T-helper 1 cell (primary cell): ENCODE data around the gene WBP2.
"Not testable (repeated sequence)": the region's sequence is repeated elsewhere in the genome, so short reads cannot be mapped to it uniquely, and the experiment has no call there.

Experiments
- DNase-seq, 5 donors: peaks; one replicate each; pipeline ENCODE4 v3.0.0-alpha.2; 2012 to 2020

The WBP2 gene

GRCh38 chr17:75888484-75888883, 33.3 kb upstream of the WBP2 start:
- DNase-seq: no peak

GRCh38 chr17:75885860-75886259, 30.7 kb upstream of the WBP2 start:
- DNase-seq: not testable (repeated sequence)

GRCh38 chr17:75885431-75885830, 30.3 kb upstream of the WBP2 start:
- DNase-seq: no peak

- DNase-seq: no peak
These were observed 26.7 kb upstream of the WBP2 start for GRCh38 chr17:75881678-75882454.

GRCh38 chr17:75880266-75880665, 25.1 kb upstream of the WBP2 start:
- DNase-seq: no peak

- no peak for DNase-seq
These were observed 23.3 kb upstream of the WBP2 start, which contains the start of gene TRIM47 for GRCh38 chr17:75878174-75878998. TRIM47 (minus strand) TSS chr17:75878581; CDS start chr17:75878548, 33 bp downstream.

- DNase-seq: peak; percentile 55 to 81 (median 65)
These were observed 22.6 kb upstream of the WBP2 start for GRCh38 chr17:75877752-75878173.

- peak in 1 of 5 donors; percentile 34 for DNase-seq
These were observed 22.0 kb upstream of the WBP2 start for GRCh38 chr17:75876938-75877751.

- DNase-seq: peak; percentile 52 to 84 (median 60)
These were observed 21.2 kb upstream of the WBP2 start for GRCh38 chr17:75876190-75876937.

- no peak for DNase-seq
These were observed 20.7 kb upstream of the WBP2 start for GRCh38 chr17:75875940-75876189.

- DNase-seq: no peak
These were observed 20.2 kb upstream of the WBP2 start for GRCh38 chr17:75875182-75875939.

GRCh38 chr17:75874323-75875181, 19.4 kb upstream of the WBP2 start:
- DNase-seq: no peak

- no peak for DNase-seq
These were observed 18.6 kb upstream of the WBP2 start for GRCh38 chr17:75873587-75874322.

- DNase-seq: peak in 4 of 5 donors; percentile 36 to 82 (median 57)
These were observed 17.6 kb upstream of the WBP2 start for GRCh38 chr17:75872434-75873351.

- DNase-seq: not testable (repeated sequence)
These were observed 15.1 kb upstream of the WBP2 start for GRCh38 chr17:75870228-75870627.

- DNase-seq: no peak
These were observed 14.4 kb upstream of the WBP2 start for GRCh38 chr17:75869282-75870141.

- not testable (repeated sequence) for DNase-seq
These were observed 13.7 kb upstream of the WBP2 start for GRCh38 chr17:75868730-75869281.
